Stimulated activated naive CD4-positive, alpha-beta T cell (primary cell): ENCODE results near the gene CYP26B1.

Source experiments
- DNase-seq, 6 experiments: peaks; one replicate each; lab custom pipeline; 2025; lab: John Stamatoyannopoulos, UW

CYP26B1 gene

DNA sequence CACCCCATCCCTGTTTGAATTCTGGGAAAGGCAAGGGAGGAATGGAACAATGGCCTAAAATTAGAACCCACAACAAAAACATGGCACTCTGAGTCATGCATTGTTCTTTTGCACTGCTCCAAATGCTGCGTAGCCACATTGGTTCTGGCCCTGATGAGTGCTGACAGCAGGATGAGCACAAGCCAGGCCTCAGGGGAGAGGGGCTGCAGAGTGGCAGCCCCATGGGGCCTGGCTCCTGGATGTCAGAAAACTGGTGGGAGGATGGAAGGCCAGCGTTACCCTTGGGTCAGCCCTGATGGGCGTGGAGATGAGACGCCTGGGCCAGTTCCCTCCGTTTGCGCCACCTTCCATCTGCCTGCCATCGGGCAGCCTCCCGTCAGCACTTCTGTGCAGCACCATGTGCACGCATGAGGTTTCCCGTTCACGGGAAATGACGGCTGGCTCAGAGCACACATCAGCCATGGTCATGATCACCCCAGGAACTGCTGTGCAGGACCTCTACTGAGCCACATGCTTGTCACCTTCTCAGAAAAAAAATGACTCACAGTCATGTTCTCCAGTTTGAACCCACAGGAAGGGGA, 65.6 kb downstream of the CYP26B1 start:
- no peak for DNase-seq

DNA sequence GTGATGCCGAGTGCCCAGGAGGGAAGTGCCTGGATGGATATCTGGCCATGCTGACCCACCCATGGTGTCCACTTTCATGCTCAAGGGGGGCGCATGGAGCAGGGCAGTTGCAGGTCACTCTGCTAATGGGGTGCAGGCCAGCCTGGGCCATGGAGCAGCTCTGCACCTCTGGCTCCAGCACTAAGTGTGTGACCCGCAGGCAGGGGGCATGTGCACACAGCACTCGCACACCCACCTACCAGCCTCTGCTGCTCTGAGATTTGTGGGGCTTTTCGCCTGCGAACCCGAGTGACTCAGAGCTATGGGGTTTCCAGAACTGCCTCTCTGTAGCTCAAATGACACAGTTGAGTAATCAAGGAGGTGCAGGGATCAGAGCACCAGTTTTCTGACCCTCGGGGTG, 66.2 kb downstream of the CYP26B1 start:
- no peak for DNase-seq

DNA sequence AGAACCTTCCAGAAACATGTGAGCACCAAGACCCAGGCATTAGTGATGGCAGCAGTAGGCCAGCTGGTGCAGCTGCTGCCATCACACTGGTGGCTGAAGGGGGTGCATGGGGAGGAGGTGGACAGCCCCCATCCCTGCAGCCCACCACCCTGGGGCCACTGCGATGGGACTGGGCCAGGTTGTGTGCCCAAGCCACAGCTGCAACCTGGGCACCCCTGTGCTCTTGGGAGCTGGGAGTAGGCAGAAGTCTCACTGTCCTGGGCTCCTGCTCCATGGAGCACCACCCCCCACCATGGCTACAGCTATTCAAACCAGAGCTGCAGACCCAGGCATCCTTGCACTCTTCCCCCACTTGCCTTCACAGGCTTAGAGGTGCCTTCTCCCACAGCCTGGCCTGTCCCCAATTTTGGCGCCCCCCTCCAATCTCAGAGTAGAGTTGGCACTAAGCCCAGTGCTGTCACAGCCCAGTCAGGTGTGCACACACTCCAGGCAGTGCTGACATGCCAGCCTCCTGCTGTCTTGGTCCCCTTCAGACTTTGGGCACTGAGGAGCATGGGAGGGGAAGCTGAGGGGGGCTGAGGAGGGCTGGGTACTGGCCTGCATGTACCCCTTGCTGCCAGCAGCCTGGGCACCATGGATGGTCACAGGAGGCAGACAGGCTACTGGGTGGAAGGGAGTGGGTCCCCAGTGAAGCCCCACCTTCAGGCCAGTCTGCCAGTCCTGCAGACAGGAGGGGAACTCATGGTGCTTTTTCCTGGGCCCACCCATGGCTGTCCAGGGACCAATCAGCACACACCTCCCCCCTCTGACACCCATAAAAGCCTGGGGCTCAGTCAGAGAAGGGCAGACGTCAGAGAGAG, 67.1 kb downstream of the CYP26B1 start:
- no peak for DNase-seq
